Stomach (tissue), 9 donors: Measurements from ENCODE around the gene PTPN14. TPM values are rescaled to one million over a fixed set of nuclear protein-coding genes. Genes with fewer than 3 reads are reported as not detected.

ENCODE experiments used
- DNase-seq, 2 donors: peaks; one replicate each; pipeline versions ENCODE4 v3.0.0 to v3.0.0-alpha.2; 2013 to 2019
- H3K27ac ChIP-seq, 5 donors: fragments of 200-600 bp in 4 of 5; sonication (generic) in 4 of 5; one replicate each; pipeline ENCODE4 v1.5.1; 2013 to 2019; ENCODE audit warnings: mild to moderate bottlenecking in 1 of 5, moderate library complexity in 1 of 5
- H3K27me3 ChIP-seq, 3 donors: fragments of 200-600 bp; sonication (generic); one replicate each; pipeline ENCODE4 v1.5.1; 2017 to 2019; ENCODE audit warnings: mixed run types in 1 of 3
- H3K36me3 ChIP-seq, 4 donors: fragments of 200-600 bp; sonication (generic); 1 replicate in 3 of 4; 2 replicates in 1 of 4; pipeline ENCODE4 v1.5.1; 2016 to 2019
- H3K4me1 ChIP-seq, 4 donors: fragments of 200-600 bp; sonication (generic); one replicate each; pipeline ENCODE4 v1.5.1; 2016 to 2019
- H3K4me3 ChIP-seq, 4 donors: fragments of 200-600 bp; sonication (generic) in 3 of 4; one replicate each; pipeline ENCODE4 v1.5.1; 2016 to 2019; ENCODE audit warnings: mild to moderate bottlenecking in 1 of 4
- H3K9me3 ChIP-seq, 4 donors: fragments of 200-600 bp; sonication (generic); one replicate each; pipeline ENCODE4 v1.5.1; 2016 to 2019
- CTCF ChIP-seq, 7 experiments: fragments of 450-650 bp in 4 of 7; fragments of 200-600 bp in 3 of 7; sonication (generic) in 3 of 7; IDR thresholded peaks; one replicate each; pipeline ENCODE4 v1.5.1; 2016 to 2019; ENCODE audit warnings: antibody characterized with exemption in 7 of 7, control low read depth in 2 of 7, mild to moderate bottlenecking in 1 of 7
- EP300 ChIP-seq: sonication (generic); formaldehyde crosslinking; IDR thresholded peaks from one replicate; pipeline ENCODE4 v1.6.1; 2017; ENCODE audit warnings: antibody characterized with exemption
- POLR2A ChIP-seq, 4 donors: fragments of 450-650 bp; IDR thresholded peaks; one replicate each; pipeline ENCODE4 v1.6.1; 2016; ENCODE audit warnings: antibody characterized with exemption in 4 of 4, control low read depth in 2 of 4, mild to moderate bottlenecking in 1 of 4, moderate library complexity in 1 of 4
- POLR2AphosphoS5 ChIP-seq, 3 donors: sonication (generic); formaldehyde crosslinking; IDR thresholded peaks; one replicate each; pipeline ENCODE4 v1.6.1; 2016; ENCODE audit warnings: antibody characterized with exemption in 3 of 3
- WGBS, 5 donors: extraction: QIAGEN DNeasy Blood & Tissue Kit in 3 of 5; methylation state at CpG; one replicate each; pipeline versions ENCODE4 v1.1.5 to v1.1.7; 2013 to 2018; 5-methylcytosine and 5-hydroxymethylcytosine counted together
- intact Hi-C: fragments of 100-400 bp; cut with DNase I; formaldehyde crosslinking; loops from one replicate; pipeline ENCODE4 v1.15.1; 2023; ENCODE audit warnings: low total_unique reads
- polyA plus RNA-seq, 3 donors: library from polyadenylated mRNA; stranded (reverse); fragments of 200-250 nt; gene quantifications; one replicate each; pipeline ENCODE4 v1.2.3, GENCODE V29; 2013
- total RNA-seq, 5 donors: library from RNA; depleted of rRNA; stranded (reverse); fragments of >200 nt; gene quantifications; one replicate each; pipeline versions ENCODE4 v1.1.0 to v1.2.3, GENCODE V29; 2014 to 2016
- donor health status: healthy with polysubstance abuse.
- donor health status: Bipolar disorder and iron deficiency.
- donor health status: healthy.

PTPN14 gene
- total and polyA plus RNA-seq, 8 donors: 1.7 to 44.6 (median 9.8) TPM

- intact Hi-C loops: no loop called here
- TF ChIP-seq EP300 (no peak), POLR2A (IDR thresholded peaks at IDR 0.05) (no peak), CTCF (IDR thresholded peaks at IDR 0.05) (no peak), POLR2AphosphoS5 (IDR thresholded peaks at IDR 0.05) (no peak)
- no peak overlapping the region for H3K27ac ChIP-seq
- H3K4me3 ChIP-seq: no peak overlapping the region
- H3K9me3 ChIP-seq: no peaks in the 10 kb centered on the region
- no peaks in the 10 kb centered on the region for H3K27me3 ChIP-seq
- peaks cover 5 to 22% (median 14%) of the 10 kb centered on the region in 4 donors for H3K4me1 ChIP-seq
- DNase-seq: peak in 1 of 2 donors; percentile 69
- WGBS, 5 donors: 32 to 53% (median 39%) methylated on average over 6 of the region's 6 CpGs
- H3K36me3 ChIP-seq: peaks cover 0 to 17% (median 10%) of the 10 kb centered on the region in 4 donors
Measured at GRCh38 chr1:214337511-214337910, 213.9 kb downstream of the PTPN14 start.

- DNase-seq: no peak
- Histone ChIP-seq H3K4me3 (no peak overlapping the region), H3K4me1 (peaks cover 5 to 22% (median 14%) of the 10 kb centered on the region in 4 donors), H3K9me3 (no peaks in the 10 kb centered on the region), H3K27ac (no peak overlapping the region), H3K36me3 (peaks cover 0 to 17% (median 10%) of the 10 kb centered on the region in 4 donors), H3K27me3 (no peaks in the 10 kb centered on the region)
- TF ChIP-seq POLR2A (IDR thresholded peaks at IDR 0.05) (no peak), EP300 (no peak), POLR2AphosphoS5 (IDR thresholded peaks at IDR 0.05) (no peak), CTCF (IDR thresholded peaks at IDR 0.05) (no peak)
- intact Hi-C loops: no loop called here
- 37 to 83% (median 48%) methylated on average over 2 of the region's 2 CpGs for WGBS, 5 donors
Measured at GRCh38 chr1:214337015-214337414, 214.4 kb downstream of the PTPN14 start.

GRCh38 chr1:214335567-214335966 lies 215.8 kb downstream of the PTPN14 start:
- no peak for DNase-seq
- Histone ChIP-seq H3K4me3 (no peak overlapping the region), H3K9me3 (no peaks in the 10 kb centered on the region), H3K27me3 (no peaks in the 10 kb centered on the region), H3K36me3 (peaks cover 0 to 17% (median 11%) of the 10 kb centered on the region in 4 donors), H3K27ac (no peak overlapping the region), H3K4me1 (peaks cover 12 to 26% (median 17%) of the 10 kb centered on the region in 4 donors)
- WGBS, 5 donors: 84 to 92% (median 89%) methylated on average over 4 of the region's 4 CpGs
- TF ChIP-seq POLR2AphosphoS5 (IDR thresholded peaks at IDR 0.05): no peak
- no peak for TF ChIP-seq POLR2A (IDR thresholded peaks at IDR 0.05)
- no peak for TF ChIP-seq CTCF (IDR thresholded peaks at IDR 0.05)
- TF ChIP-seq EP300: no peak
- intact Hi-C loops: no loop called here

GRCh38 chr1:214332946-214333798 lies 218.2 kb downstream of the PTPN14 start:
- Histone ChIP-seq H3K27ac (no peak overlapping the region), H3K27me3 (no peaks in the 10 kb centered on the region), H3K4me3 (no peak overlapping the region), H3K36me3 (peaks cover 0 to 19% (median 13%) of the 10 kb centered on the region in 4 donors), H3K9me3 (no peaks in the 10 kb centered on the region), H3K4me1 (peaks cover 25 to 34% (median 29%) of the 10 kb centered on the region in 4 donors)
- intact Hi-C loops: loop anchor here (5.0 kb wide), 2 partner anchors 71 to 254 kb away; no protein-coding TSS in a partner anchor
- 59 to 63% (median 61%) methylated on average over 6 of the region's 6 CpGs for WGBS, 5 donors
- TF ChIP-seq POLR2AphosphoS5 (IDR thresholded peaks at IDR 0.05): no peak
- no peak for TF ChIP-seq EP300
- peak in 5 of 7 experiments; percentile 51 to 80 (median 77) for TF ChIP-seq CTCF (IDR thresholded peaks at IDR 0.05)
- no peak for TF ChIP-seq POLR2A (IDR thresholded peaks at IDR 0.05)
- DNase-seq: peak; percentile 66 to 76
